NB4 (cell line): ENCODE measurements around the gene ACMSD.
A peak's percentile ranks its signal among the peaks of the same experiment; 100 is the strongest.

Experiments
- DNase-seq: peaks from one replicate; pipeline ENCODE4 v3.0.0; 2010; ENCODE audit warnings: low read depth
- H3K4me3 ChIP-seq: one replicate; pipeline ENCODE4 v1.5.1; 2011; ENCODE audit warnings: mild to moderate bottlenecking, low read depth, low read length, moderate library complexity
- MYC ChIP-seq: IDR thresholded peaks from 2 replicates; pipeline ENCODE4 v1.6.1; 2011; ENCODE audit warnings: low read depth, low read length
- POLR2A ChIP-seq: IDR thresholded peaks from 2 replicates; pipeline ENCODE4 v1.6.1; 2011; ENCODE audit warnings: mild to moderate bottlenecking; ENCODE audit not compliant: insufficient read length; ENCODE audit errors: extremely low read depth
- TF ChIP-seq, protein P1 (sequence below): IDR thresholded peaks from 2 replicates; pipeline ENCODE4 v1.6.1; 2011; ENCODE audit warnings: low read depth, low read length
- TF ChIP-seq, protein P2 (sequence below): IDR thresholded peaks from one replicate; pipeline ENCODE4 v1.5.1; 2012; ENCODE audit warnings: low read depth, low read length

The ACMSD gene

DNA sequence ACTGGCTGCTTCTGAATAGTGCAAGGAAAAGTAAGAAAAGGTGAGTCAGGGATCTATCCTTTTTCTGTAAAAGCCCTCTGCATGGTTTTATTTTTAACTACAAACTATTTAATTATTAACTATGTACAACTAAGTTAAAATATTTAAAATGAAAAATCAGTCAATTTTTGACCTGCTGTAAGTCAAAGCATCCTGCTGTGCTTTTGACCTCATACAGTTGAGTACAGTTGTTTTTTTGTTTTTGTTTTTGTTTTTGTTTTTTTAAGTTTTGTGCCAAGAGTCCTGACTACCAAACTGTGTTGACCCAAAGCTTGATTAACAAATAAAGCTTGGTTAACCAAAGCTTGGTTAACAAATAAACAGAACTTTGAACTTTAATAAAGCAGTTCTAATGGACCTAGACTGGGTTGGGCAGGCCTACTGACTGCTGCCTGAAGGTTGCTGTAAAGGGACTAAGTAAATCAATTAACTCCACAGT, at the start of gene ACMSD:
ACMSD (plus strand) TSS at position 474 of the 478 bp plus-strand sequence. CDS start 67 bp downstream, outside the sequence.
- TF ChIP-seq POLR2A: no peak
- TF ChIP-seq MYC: no peak
- TF ChIP-seq, protein P1, sequence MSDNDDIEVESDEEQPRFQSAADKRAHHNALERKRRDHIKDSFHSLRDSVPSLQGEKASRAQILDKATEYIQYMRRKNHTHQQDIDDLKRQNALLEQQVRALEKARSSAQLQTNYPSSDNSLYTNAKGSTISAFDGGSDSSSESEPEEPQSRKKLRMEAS: no peak
- TF ChIP-seq, protein P2, sequence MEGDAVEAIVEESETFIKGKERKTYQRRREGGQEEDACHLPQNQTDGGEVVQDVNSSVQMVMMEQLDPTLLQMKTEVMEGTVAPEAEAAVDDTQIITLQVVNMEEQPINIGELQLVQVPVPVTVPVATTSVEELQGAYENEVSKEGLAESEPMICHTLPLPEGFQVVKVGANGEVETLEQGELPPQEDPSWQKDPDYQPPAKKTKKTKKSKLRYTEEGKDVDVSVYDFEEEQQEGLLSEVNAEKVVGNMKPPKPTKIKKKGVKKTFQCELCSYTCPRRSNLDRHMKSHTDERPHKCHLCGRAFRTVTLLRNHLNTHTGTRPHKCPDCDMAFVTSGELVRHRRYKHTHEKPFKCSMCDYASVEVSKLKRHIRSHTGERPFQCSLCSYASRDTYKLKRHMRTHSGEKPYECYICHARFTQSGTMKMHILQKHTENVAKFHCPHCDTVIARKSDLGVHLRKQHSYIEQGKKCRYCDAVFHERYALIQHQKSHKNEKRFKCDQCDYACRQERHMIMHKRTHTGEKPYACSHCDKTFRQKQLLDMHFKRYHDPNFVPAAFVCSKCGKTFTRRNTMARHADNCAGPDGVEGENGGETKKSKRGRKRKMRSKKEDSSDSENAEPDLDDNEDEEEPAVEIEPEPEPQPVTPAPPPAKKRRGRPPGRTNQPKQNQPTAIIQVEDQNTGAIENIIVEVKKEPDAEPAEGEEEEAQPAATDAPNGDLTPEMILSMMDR: no peak
- no peak for DNase-seq
- no peak within 1 kb of the TSS for H3K4me3 ChIP-seq

DNA sequence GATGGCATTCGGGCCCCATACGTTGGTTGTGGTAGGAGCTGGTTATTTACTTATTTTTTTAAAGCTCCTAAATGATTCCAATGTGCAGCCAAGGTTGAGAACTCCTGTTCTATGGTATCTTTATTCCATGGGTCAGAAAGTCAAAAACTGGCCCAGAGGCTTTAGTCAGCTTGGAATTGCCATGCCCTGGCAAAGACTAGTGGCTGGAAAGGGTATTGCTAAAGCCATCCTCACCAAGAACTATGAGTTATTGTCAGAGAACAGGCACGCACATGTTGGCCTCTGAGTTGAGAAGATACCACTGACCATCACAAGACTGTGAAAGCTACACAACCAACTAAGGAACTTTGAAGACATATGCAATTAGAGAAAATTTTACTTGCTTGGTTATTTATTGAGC, 47.9 kb upstream of the ACMSD start:
- H3K4me3 ChIP-seq: no peak overlapping the region
- no peak for DNase-seq
- TF ChIP-seq, protein P2: peak; percentile 32
- TF ChIP-seq, protein P1: no peak

DNA sequence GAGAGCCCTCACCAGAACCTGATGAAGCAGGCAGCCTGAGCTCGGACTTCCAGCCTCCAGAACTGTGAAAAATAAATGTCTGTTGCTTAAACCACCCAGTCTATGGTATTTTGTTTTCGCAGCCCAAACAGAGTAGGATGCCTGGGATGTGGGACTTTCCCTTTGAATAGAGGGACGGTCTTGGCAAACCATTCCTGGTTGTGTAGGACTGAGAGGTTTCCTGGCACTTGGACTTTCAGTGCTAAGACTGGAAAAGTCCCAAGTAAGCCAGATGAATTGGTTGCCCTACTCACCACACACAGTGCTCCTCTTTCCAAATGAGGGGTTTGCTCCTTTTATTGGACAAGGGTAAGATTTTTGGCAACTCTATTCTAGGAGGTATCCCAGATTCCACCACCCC, 46.8 kb upstream of the ACMSD start:
- DNase-seq: no peak
- TF ChIP-seq POLR2A (no peak), MYC (no peak)
- TF ChIP-seq, protein P2: no peak
- TF ChIP-seq, protein P1: no peak
- no peak overlapping the region for H3K4me3 ChIP-seq

DNA sequence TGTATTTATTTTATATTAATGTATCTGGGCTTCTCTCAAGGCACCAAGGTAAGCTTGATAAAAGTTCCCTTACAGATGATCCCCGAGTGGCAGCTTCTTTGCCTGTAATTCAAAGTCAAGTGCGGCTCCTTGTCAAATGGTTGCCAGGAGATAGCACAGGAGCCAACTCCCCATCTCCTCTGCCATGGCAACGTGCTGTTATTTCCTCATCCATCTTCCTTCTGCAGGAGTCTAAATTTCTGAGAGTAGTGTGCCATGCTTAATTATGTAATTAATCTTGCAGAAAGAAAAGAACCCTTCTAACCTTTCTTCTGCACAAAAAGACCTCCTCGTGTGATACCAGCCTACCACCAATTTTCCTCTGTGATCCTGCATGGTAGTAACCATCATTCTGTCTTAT, 46.2 kb upstream of the ACMSD start:
- TF ChIP-seq, protein P1: no peak
- TF ChIP-seq MYC (no peak), POLR2A (no peak)
- TF ChIP-seq, protein P2: no peak
- no peak for DNase-seq
- no peak overlapping the region for H3K4me3 ChIP-seq

DNA sequence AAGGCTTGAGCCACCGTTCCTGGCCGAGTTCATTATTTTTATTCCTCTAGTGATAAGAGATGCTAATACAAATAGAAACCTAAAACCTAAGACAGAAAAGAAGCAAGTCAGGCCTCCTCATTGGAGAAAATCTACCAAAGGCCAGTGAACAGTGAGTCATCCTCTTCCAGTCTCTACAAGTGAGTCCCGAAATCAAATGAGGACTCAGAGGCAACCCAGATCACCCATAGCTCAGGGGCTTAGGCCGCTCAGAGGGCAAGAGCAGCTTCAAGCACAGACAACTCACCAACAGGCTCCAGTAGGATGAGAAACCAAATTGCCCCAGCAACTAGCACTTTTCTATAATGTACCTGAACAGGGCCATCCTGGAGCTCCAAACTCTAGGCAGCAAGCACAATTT, 42.7 kb upstream of the ACMSD start:
- no peak overlapping the region for H3K4me3 ChIP-seq
- DNase-seq: no peak
- TF ChIP-seq MYC: no peak
- TF ChIP-seq, protein P1: no peak

DNA sequence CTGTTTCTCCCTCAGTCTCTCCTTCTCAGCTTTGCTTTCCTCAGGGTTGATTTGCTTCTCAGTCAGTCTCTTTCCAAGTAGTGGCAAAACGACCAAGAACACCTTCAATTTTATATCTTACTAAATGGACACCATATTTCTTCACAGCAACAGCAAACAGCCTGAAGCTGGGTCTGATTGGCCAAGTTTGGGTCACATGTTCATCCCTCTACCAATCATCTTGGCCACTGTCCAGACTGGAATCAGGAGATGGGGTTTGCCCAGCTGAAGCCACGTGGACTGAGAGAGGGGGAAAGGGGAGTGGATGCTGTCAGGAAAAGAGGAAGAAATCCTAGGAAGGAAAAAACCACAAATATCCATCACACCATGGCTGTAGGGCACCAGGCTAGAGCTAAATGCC, 42.0 kb upstream of the ACMSD start:
- no peak for DNase-seq
- TF ChIP-seq, protein P1: no peak
- TF ChIP-seq POLR2A (no peak), MYC (no peak)
- TF ChIP-seq, protein P2: no peak
- no peak overlapping the region for H3K4me3 ChIP-seq
